ENCODE data around the gene NDFIP2. TPM values are rescaled to one million over a fixed set of nuclear protein-coding genes. Genes with fewer than 3 reads are reported as not detected.

NDFIP2 gene, protein sequence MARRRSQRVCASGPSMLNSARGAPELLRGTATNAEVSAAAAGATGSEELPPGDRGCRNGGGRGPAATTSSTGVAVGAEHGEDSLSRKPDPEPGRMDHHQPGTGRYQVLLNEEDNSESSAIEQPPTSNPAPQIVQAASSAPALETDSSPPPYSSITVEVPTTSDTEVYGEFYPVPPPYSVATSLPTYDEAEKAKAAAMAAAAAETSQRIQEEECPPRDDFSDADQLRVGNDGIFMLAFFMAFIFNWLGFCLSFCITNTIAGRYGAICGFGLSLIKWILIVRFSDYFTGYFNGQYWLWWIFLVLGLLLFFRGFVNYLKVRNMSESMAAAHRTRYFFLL
- total RNA-seq (10 to 100 TPM; 34.1 to 46.3 TPM), polyA plus RNA-seq (ENCODE audit: insufficient read length in 6 of 6) (10 to 100 TPM; 34.2 to 37.8 (median 36.2) TPM)
- long read RNA-seq, donor 1, full-length matches to known transcripts = 17 of 17 reads
- long read RNA-seq, donor 1, partial matches to known transcripts = 0 of 17 reads
- long read RNA-seq, donor 1, other reads (novel, unspliced or antisense) = 0 of 17 reads
- long read RNA-seq, donor 2, full-length matches to known transcripts = 11 of 11 reads
- long read RNA-seq, donor 2, partial matches to known transcripts = 0 of 11 reads
- long read RNA-seq, donor 2, other reads (novel, unspliced or antisense) = 0 of 11 reads
- long read RNA-seq, donor 3, full-length matches to known transcripts = 7 of 7 reads
- long read RNA-seq, donor 3, partial matches to known transcripts = 0 of 7 reads
- long read RNA-seq, donor 3, other reads (novel, unspliced or antisense) = 0 of 7 reads
- long read RNA-seq, donor 4, full-length matches to known transcripts = 13 of 14 reads
- long read RNA-seq, donor 4, partial matches to known transcripts = 0 of 14 reads
- long read RNA-seq, donor 4, other reads (novel, unspliced or antisense) = 1 of 14 reads
- long read RNA-seq, donor 5, full-length matches to known transcripts = 8 of 8 reads
- long read RNA-seq, donor 5, partial matches to known transcripts = 0 of 8 reads
- long read RNA-seq, donor 5, other reads (novel, unspliced or antisense) = 0 of 8 reads
- long read RNA-seq, donor 6, full-length matches to known transcripts = 14 of 14 reads
- long read RNA-seq, donor 6, partial matches to known transcripts = 0 of 14 reads
- long read RNA-seq, donor 6, other reads (novel, unspliced or antisense) = 0 of 14 reads
- long read RNA-seq, donor 7, full-length matches to known transcripts = 12 of 12 reads
- long read RNA-seq, donor 7, partial matches to known transcripts = 0 of 12 reads
- long read RNA-seq, donor 7, other reads (novel, unspliced or antisense) = 0 of 12 reads
- long read RNA-seq, donor 8, full-length matches to known transcripts = 8 of 8 reads
- long read RNA-seq, donor 8, partial matches to known transcripts = 0 of 8 reads
- long read RNA-seq, donor 8, other reads (novel, unspliced or antisense) = 0 of 8 reads
- long read RNA-seq, donor 9 = 0 reads
- long read RNA-seq, donor 10, full-length matches to known transcripts = 8 of 10 reads
- long read RNA-seq, donor 10, partial matches to known transcripts = 0 of 10 reads
- long read RNA-seq, donor 10, other reads (novel, unspliced or antisense) = 2 of 10 reads
- long read RNA-seq, donor 11, full-length matches to known transcripts = 8 of 32 reads
- long read RNA-seq, donor 11, partial matches to known transcripts = 19 of 32 reads
- long read RNA-seq, donor 11, other reads (novel, unspliced or antisense) = 5 of 32 reads
- long read RNA-seq, donor 12, full-length matches to known transcripts = 11 of 11 reads
- long read RNA-seq, donor 12, partial matches to known transcripts = 0 of 11 reads
- long read RNA-seq, donor 12, other reads (novel, unspliced or antisense) = 0 of 11 reads

GRCh38 chr13:79480954-79481684, at the start of gene NDFIP2:
TSS of gene NDFIP2 (plus strand) at chr13:79481155. CDS start at chr13:79481204, 49 bp downstream.
- H3K4me1 ChIP-seq = peaks cover 0 to 31% of the 10 kb centered on the region in 2 donors
- H3K27me3 ChIP-seq = peaks cover 0 to 53% of the 10 kb centered on the region in 2 donors
- TF ChIP-seq, protein P1, sequence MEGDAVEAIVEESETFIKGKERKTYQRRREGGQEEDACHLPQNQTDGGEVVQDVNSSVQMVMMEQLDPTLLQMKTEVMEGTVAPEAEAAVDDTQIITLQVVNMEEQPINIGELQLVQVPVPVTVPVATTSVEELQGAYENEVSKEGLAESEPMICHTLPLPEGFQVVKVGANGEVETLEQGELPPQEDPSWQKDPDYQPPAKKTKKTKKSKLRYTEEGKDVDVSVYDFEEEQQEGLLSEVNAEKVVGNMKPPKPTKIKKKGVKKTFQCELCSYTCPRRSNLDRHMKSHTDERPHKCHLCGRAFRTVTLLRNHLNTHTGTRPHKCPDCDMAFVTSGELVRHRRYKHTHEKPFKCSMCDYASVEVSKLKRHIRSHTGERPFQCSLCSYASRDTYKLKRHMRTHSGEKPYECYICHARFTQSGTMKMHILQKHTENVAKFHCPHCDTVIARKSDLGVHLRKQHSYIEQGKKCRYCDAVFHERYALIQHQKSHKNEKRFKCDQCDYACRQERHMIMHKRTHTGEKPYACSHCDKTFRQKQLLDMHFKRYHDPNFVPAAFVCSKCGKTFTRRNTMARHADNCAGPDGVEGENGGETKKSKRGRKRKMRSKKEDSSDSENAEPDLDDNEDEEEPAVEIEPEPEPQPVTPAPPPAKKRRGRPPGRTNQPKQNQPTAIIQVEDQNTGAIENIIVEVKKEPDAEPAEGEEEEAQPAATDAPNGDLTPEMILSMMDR (IDR thresholded peaks at IDR 0.05) = no peak
- H3K4me3 ChIP-seq = peak within 1 kb of the TSS; percentile 66 to 68
- H3K9me3 ChIP-seq = no peaks in the 10 kb centered on the region
- DNase-seq = peak; percentile 83 to 96 (median 89)
- peak; percentile 94 for ATAC-seq
- peak within 1 kb of the TSS; percentile 78 to 83 for H3K27ac ChIP-seq
- H3K36me3 ChIP-seq = no peaks in the 10 kb centered on the region
- intact Hi-C loops (cut with DNase I) = no loop called here

DNA sequence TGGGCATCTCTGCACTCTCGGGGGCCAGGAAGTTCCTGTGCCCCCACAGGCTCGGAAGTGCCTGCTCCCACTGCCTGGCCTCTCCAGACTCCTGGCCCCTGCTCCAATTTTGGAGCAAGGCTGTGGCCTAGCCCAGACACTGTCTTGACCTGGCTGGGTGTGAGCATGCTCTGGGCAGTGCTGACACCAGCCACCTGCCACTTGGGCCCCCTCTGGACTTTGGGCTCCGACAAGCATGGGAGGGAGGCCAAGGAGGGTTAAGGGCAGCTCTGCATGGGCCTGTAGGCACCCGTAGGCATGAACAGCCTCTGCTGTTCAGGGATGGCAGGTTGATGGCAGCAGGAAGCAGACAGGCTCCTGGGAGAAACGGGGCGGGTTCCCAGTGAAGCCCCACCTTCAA, 48.9 kb upstream of the NDFIP2 start:
- intact Hi-C loops (cut with DNase I) = no loop called here
- Histone ChIP-seq H3K4me1 (no peaks in the 10 kb centered on the region), H3K27ac (no peak overlapping the region), H3K9me3 (no peaks in the 10 kb centered on the region), H3K36me3 (no peaks in the 10 kb centered on the region), H3K4me3 (no peak overlapping the region), H3K27me3 (no peaks in the 10 kb centered on the region)
- TF ChIP-seq, protein P1 (IDR thresholded peaks at IDR 0.05) = no peak
- DNase-seq (no peak), ATAC-seq (no peak)

DNA sequence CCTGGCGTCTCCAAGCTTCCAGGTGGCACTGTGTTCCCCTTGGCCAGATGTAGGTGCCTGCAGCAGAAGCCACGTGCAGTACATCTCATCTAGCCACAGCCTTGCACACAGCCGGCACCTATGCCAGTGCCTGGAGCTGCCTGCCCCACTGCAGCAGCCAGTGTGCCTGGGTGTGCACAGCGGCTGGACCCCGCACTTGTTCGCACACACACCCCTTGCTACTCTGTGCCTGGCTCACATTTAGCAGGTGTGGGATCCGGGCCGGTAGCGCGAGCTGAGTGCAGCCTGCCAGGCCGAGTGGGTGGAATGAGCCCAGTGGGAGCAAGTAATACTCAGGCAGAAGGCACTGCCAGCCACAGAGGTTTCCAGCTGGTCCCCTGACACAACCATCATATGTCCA, 48.0 kb upstream of the NDFIP2 start:
- ATAC-seq = no peak
- H3K4me1 ChIP-seq = no peaks in the 10 kb centered on the region
- TF ChIP-seq, protein P1 (IDR thresholded peaks at IDR 0.05) = no peak
- no peaks in the 10 kb centered on the region for H3K27me3 ChIP-seq
- no peaks in the 10 kb centered on the region for H3K9me3 ChIP-seq
- H3K36me3 ChIP-seq = no peaks in the 10 kb centered on the region
- no peak overlapping the region for H3K4me3 ChIP-seq
- intact Hi-C loops (cut with DNase I) = no loop called here
- peak in 1 of 4 donors; percentile 57 for DNase-seq
- no peak overlapping the region for H3K27ac ChIP-seq

GRCh38 chr13:79434556-79434955, 46.4 kb upstream of the NDFIP2 start:
- intact Hi-C loops (cut with DNase I) = no loop called here
- H3K36me3 ChIP-seq = no peaks in the 10 kb centered on the region
- H3K4me3 ChIP-seq = no peak overlapping the region
- no peaks in the 10 kb centered on the region for H3K27me3 ChIP-seq
- no peak for ATAC-seq
- no peaks in the 10 kb centered on the region for H3K4me1 ChIP-seq
- H3K9me3 ChIP-seq = no peaks in the 10 kb centered on the region
- TF ChIP-seq, protein P1 (IDR thresholded peaks at IDR 0.05) = no peak
- DNase-seq = no peak
- no peak overlapping the region for H3K27ac ChIP-seq
